ENCODE measurements around the gene TMEM116. TPM values are rescaled to one million over a fixed set of nuclear protein-coding genes. Genes with fewer than 3 reads are reported as not detected.
"Not testable (repeated sequence)": the region's sequence is repeated elsewhere in the genome, so short reads cannot be mapped to it uniquely, and the experiment has no call there.

Gene TMEM116
- total RNA-seq, 4 donors from 2014 or later, result 8.1 to 19.9 (median 13.7) TPM

DNA sequence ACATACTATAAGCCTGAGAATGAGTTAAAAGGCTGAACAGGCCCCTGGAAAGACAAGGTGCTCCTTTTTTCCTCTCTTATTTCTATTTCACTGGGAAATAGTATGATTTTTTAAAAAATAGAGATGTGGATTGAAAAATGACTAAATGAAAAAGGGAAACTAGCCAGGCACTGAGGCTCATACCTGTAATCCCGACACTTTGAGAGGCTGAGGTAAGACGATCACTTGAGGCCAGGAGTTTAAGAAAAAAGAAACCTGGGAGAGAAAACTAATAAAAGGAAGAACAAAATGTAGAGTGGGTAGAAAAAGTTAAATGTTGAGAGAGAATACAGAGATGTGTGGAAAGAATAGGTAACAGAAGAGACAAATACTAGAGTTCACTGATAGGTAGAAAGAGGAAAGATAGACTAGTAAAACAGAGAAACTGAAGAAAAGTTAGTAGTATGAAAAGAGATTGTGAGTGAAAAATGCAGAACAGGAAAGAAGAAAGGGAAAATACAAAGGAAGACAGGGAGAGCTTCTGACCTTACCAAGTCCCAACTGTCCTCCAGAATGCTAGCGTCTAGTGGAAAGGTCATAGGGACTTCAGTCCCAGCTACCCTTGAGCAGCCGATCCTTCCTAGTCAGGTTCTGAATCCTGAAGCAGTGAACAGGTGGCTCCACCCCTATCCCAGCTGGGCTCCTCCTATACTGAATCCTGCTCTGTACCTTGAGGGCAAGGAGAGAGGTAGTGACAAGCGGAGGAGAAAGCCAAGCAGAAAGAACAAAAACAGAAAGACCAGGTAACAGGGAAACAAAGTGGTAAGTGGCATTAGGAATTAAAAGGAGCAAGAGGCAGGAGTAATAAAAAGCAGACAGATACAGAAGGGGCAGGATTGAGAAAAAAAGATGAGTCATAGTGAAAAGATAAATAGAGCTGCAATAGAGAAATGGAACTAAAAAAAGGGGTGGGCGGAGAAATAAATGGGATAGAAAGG, 7.3 kb downstream of the TMEM116 start:
- TF ChIP-seq, protein P1, sequence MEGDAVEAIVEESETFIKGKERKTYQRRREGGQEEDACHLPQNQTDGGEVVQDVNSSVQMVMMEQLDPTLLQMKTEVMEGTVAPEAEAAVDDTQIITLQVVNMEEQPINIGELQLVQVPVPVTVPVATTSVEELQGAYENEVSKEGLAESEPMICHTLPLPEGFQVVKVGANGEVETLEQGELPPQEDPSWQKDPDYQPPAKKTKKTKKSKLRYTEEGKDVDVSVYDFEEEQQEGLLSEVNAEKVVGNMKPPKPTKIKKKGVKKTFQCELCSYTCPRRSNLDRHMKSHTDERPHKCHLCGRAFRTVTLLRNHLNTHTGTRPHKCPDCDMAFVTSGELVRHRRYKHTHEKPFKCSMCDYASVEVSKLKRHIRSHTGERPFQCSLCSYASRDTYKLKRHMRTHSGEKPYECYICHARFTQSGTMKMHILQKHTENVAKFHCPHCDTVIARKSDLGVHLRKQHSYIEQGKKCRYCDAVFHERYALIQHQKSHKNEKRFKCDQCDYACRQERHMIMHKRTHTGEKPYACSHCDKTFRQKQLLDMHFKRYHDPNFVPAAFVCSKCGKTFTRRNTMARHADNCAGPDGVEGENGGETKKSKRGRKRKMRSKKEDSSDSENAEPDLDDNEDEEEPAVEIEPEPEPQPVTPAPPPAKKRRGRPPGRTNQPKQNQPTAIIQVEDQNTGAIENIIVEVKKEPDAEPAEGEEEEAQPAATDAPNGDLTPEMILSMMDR (IDR thresholded peaks at IDR 0.05), result no peak
- no peak for TF ChIP-seq POLR2A (IDR thresholded peaks at IDR 0.05)
- intact Hi-C loops (cut with DNase I; ENCODE audit: low total_unique reads), result no loop called here
- no peak overlapping the region for H3K4me3 ChIP-seq (ENCODE audit: low read depth, poor library complexity, severe bottlenecking)
- DNase-seq (ENCODE audit: low spot score in 2 of 2), result no peak
- 49 to 55% methylated on average over 6 of the region's 6 CpGs for WGBS, 2 donors

DNA sequence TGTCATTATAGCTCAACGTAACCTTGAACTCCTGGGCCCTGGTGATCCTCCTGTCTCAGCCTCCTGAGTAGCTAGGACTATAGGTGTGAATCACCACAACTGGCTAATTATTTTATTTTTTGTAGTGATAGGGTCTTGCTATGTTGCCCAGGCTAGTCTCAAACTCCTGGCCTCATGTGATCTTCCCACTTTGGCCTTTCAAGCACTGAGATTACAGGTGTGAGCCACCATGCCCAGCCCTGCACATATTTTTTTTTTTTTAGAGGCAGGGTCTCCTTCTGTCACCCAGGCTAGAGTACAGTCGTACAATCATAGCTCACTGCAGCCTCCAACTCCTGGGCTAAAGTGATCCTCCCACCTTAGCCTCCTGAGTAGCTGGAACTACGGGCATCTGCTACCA, 8.9 kb downstream of the TMEM116 start:
- 96 to 100% methylated on average over 3 of the region's 3 CpGs for WGBS, 2 donors
- TF ChIP-seq POLR2A (IDR thresholded peaks at IDR 0.05), result no peak
- TF ChIP-seq, protein P1 (IDR thresholded peaks at IDR 0.05), result no peak
- H3K4me3 ChIP-seq (ENCODE audit: low read depth, poor library complexity, severe bottlenecking), result no peak overlapping the region
- no peak for DNase-seq (ENCODE audit: low spot score in 2 of 2)
- intact Hi-C loops (cut with DNase I; ENCODE audit: low total_unique reads), result no loop called here

GRCh38 chr12:112001576-112001975, 11.4 kb downstream of the TMEM116 start:
- DNase-seq (ENCODE audit: low spot score in 2 of 2), result no peak
- intact Hi-C loops (cut with DNase I; ENCODE audit: low total_unique reads), result no loop called here
- no peak overlapping the region for H3K4me3 ChIP-seq (ENCODE audit: low read depth, poor library complexity, severe bottlenecking)
- TF ChIP-seq, protein P1 (IDR thresholded peaks at IDR 0.05), result no peak
- TF ChIP-seq POLR2A (IDR thresholded peaks at IDR 0.05), result no peak

DNA sequence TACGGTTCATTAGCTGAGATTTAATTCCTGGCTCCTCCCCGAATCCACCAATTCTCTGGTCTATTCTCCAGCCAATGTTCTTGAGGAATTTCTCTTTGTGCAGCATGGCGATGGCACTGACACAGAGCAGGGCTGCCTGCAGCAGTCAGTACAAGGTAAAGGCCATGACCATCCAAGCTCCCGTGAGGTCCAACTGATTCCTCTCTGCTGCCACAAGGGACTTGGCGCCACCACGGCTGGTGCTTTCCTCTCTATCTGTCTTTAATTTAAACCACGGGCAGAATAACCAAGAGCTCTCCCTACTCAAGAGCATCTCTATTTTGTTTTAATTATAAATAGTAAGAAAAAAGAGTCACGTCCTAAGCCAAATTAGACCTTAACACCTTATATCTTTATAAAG, 12.1 kb downstream of the TMEM116 start:
- TF ChIP-seq POLR2A (IDR thresholded peaks at IDR 0.05), result no peak
- TF ChIP-seq, protein P1 (IDR thresholded peaks at IDR 0.05), result no peak
- H3K4me3 ChIP-seq (ENCODE audit: low read depth, poor library complexity, severe bottlenecking), result no peak overlapping the region
- 89 to 92% methylated on average over 8 of the region's 8 CpGs for WGBS, 2 donors
- intact Hi-C loops (cut with DNase I; ENCODE audit: low total_unique reads), result no loop called here
- DNase-seq (ENCODE audit: low spot score in 2 of 2), result no peak

GRCh38 chr12:111999129-111999528, 13.8 kb downstream of the TMEM116 start:
- H3K4me3 ChIP-seq (ENCODE audit: low read depth, poor library complexity, severe bottlenecking); DNase-seq (ENCODE audit: low spot score in 2 of 2); intact Hi-C loops (cut with DNase I; ENCODE audit: low total_unique reads): not testable (repeated sequence)
- WGBS, 2 donors, result 83 to 85% methylated on average over 9 of the region's 9 CpGs

DNA sequence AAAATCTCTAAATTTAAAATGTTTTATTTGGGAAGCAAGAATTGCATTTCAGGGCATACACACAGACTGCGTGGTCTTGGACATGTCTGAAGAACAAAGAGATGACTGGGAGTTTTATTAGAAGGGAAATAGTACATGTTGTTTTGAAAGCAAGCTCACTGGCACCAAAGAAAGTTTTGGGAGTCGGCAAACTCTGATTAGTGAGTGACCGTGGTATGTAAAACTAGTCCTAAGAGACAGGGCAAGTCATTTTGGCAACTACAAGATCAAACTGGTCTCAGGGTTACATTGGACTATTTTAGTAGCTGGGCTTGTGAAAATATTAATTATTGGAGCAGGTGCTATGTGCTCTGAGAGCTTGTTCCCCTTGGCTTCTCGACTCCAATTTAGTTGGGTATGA, 14.9 kb downstream of the TMEM116 start:
- H3K4me3 ChIP-seq (ENCODE audit: low read depth, poor library complexity, severe bottlenecking), result no peak overlapping the region
- no peak for DNase-seq (ENCODE audit: low spot score in 2 of 2)
- 51 to 57% methylated on average over 4 of the region's 4 CpGs for WGBS, 2 donors
- TF ChIP-seq POLR2A (IDR thresholded peaks at IDR 0.05), result no peak
- TF ChIP-seq, protein P1 (IDR thresholded peaks at IDR 0.05), result no peak
- intact Hi-C loops (cut with DNase I; ENCODE audit: low total_unique reads), result no loop called here

Measured in lower leg skin (tissue), 4 donors.